ENCODE data around the gene PRRC2A.

- no peak for TF ChIP-seq REST (IDR thresholded peaks at IDR 0.05; ENCODE audit: insufficient replicate concordance, low read depth)
- no peak for TF ChIP-seq CTCF (IDR thresholded peaks at IDR 0.05; ENCODE audit: insufficient read depth, low read length)
- no peak for TF ChIP-seq POLR2AphosphoS5 (IDR thresholded peaks at IDR 0.05; ENCODE audit: low read depth)
- no peak for TF ChIP-seq SPI1 (IDR thresholded peaks at IDR 0.05; ENCODE audit: borderline replicate concordance, low read depth)
- no peak for TF ChIP-seq GABPA (IDR thresholded peaks at IDR 0.05; ENCODE audit: low read depth)
These were observed 22.5 kb downstream of the PRRC2A start for GRCh38 chr6:31642798-31643570.
